ENCODE results near the gene ATP6V0B.

The ATP6V0B gene

GRCh38 chr1:43968348-43968948 lies 6.3 kb upstream of the ATP6V0B start:
- DNase-seq: no peak

DNA sequence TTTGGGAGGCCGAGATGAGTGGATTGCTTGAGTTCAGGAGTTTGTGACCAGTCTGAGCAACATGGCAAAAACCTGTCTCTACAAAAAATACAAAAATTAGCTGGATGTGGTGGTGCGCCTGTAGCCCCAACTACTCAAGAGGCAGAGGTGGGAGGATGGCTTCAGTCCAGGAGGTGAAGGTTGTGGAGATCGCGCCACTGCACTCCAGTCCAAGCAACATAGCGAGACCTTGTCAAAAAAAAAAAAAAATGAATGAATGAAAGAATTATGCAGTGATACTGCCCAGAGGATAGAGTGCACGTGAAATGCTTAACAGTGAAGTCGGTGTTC lies 5.4 kb upstream of the ATP6V0B start:
- no peak for DNase-seq

DNA sequence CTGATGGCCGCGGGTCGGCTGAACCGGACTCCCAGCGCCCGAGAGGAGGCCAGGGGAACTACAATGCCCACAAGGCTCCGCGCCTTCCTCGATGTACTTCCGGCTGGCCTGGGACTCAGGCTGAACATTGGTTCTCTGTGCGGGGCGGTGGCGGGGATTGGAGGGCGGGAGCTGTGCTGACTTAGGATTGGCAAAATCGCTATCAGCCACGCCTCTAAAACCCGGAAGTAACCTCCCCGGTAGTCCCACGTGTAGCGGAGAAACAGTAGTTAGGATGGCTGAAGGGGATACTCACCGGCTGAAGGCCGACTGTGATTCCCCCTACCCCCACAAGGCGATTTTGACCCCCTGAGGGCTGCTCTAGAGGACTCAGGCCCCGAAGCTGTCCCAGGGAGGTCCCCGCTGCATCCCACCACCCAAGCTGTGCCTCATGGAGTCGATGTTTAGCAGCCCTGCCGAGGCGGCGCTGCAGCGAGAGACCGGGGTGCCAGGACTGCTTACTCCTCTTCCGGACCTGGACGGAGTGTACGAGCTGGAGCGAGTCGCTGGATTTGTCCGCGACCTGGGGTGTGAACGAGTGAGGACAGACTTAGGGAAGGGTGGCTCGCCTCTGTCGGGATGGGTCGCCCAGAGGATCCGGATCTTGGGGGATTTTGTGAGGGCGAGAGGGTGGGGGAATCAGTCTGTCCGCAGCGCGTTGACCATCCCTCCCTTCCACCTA lies 4.9 kb upstream of the ATP6V0B start, which contains the start of gene DPH2:
Gene DPH2 (plus strand): TSS at position 265 of the 721 bp plus-strand sequence. CDS start 166 bp downstream, at position 431.
- peak; percentile 43 to 99 (median 95) for DNase-seq

DNA sequence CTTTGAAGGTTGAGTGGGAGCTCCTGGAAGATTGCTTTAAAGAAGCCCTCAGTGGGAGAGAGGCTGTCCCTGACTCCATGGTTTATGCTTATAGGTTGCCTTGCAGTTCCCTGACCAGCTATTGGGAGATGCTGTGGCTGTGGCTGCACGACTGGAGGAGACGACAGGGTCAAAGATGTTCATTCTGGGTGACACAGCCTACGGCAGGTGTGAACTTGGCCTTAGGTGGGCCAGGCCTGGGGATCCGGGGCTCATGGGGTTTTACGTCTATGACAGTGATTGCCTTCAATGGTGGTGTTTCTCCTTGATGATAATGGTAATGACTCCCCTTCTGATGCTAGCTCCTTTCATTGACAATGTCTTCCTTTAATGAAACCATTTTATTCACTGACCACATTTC lies 4.3 kb upstream of the ATP6V0B start:
- no peak for DNase-seq

DNA sequence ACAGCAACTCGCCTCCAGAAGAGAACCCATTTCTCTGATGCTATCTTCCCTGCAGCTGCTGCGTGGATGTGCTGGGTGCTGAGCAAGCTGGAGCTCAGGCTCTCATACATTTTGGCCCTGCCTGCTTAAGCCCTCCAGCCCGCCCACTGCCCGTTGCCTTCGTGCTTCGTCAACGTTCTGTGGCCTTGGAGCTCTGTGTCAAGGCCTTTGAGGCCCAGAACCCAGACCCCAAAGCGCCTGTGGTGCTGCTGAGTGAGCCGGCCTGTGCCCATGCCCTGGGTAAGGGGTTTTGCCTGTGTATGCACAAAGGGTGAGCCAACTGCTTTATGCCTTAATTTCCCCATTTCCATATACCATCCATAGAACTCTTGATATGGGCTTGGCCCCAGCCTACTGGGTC lies 3.8 kb upstream of the ATP6V0B start:
- DNase-seq: no peak

DNA sequence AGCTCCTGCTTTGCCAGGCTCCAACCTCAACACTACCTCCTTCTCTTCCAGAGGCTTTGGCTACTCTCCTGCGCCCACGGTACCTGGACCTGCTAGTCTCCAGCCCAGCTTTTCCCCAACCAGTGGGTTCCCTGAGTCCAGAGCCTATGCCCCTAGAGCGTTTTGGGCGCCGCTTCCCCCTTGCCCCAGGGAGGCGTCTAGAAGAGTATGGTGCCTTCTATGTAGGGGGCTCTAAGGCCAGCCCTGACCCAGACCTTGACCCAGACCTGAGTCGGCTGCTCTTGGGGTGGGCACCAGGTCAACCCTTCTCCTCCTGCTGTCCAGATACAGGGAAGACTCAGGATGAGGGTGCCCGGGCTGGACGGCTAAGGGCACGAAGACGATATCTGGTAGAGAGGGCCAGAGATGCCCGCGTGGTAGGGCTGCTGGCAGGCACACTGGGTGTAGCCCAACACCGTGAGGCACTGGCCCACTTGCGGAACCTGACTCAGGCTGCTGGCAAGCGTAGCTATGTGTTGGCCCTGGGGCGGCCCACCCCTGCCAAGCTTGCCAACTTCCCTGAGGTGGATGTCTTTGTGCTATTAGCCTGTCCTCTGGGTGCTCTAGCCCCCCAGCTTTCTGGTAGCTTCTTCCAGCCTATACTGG lies 3.3 kb upstream of the ATP6V0B start:
- DNase-seq: no peak

- DNase-seq: no peak
Measured at GRCh38 chr1:43973981-43974442, 748 bp upstream of the ATP6V0B start.

GRCh38 chr1:43975249-43975961 lies 645 bp downstream of the ATP6V0B start:
- peak in 26 of 56 donors; percentile 18 to 58 (median 44) for DNase-seq

- no peak for DNase-seq
Measured at GRCh38 chr1:43976045-43976444, 1.3 kb downstream of the ATP6V0B start.

- no peak for DNase-seq
Measured at GRCh38 chr1:43976890-43977289, 2.1 kb downstream of the ATP6V0B start.

DNA sequence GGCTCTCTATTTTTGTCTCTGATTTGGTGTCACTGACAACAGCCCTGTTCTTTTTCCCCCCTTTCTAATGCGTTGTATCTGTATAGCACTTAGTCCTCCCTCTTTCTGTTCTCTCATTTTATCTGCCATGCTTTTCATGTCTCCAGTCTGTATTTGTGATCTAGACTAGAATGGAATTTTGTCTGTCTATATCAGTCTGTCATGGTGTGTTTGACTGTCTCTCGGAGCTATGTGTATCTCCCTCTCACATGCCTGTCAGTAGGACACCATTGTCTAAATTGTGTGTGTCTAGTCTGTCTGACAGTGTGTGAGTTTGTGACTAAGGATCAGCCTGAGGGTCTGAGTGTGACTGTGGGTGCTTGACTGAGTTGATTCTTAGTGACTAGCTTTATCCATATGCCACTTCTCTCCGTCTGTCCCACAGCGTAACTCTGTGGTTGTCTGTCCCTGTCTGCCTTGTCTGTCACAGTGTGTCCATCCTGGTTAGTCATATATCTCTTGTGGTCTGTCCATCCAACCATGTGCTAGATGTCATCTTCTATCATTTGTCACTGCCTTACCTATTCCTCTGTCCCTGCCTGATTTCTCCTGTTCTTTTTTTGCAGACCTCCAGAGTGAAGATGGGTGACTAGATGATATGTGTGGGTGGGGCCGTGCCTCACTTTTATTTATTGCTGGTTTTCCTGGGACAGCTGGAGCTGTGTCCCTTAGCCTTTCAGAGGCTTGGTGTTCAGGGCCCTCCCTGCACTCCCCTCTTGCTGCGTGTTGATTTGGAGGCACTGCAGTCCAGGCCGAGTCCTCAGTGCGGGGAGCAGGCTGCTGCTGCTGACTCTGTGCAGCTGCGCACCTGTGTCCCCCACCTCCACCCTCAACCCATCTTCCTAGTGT lies 2.9 kb downstream of the ATP6V0B start:
- DNase-seq: no peak

GRCh38 chr1:43978264-43978550 lies 3.4 kb downstream of the ATP6V0B start:
- no peak for DNase-seq

DNA sequence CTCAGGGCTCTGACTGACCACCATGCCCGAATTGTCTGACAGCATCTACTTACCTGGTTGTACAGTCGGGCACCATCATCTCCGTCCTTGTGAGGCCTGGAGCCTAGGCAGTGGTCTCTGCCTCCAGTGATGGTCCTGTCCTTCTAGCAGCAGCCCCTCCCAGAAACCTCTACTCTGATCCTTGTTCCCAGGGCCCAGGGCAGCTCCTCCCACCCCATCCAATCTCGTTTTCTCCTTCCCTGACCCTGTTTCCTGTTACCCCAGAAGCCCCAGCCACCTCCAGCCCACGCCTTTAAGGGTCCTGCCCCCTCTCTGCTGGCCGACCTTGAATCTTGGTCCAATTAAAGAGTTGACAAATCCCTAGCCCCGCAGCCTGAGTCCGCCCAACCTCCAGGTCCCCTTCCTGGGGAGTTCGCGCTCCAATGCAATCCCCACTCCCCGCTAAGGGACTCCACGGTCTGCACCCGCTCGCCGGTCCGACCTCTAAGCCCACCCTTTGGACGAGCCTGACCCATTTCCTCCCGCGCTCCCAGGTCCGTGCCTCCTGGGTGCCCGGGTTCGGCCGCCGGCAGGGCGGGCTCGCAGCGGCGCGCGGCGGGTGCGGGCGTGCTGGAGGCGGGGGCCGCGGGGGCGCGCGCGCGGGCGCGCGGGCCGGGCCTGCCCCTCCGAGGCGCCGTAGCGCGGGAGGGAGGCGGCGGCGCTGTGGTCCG lies 3.9 kb downstream of the ATP6V0B start, which contains the start of gene B4GALT2:
Gene B4GALT2 (plus strand): TSS at position 660 of the 710 bp plus-strand sequence. CDS start 1,951 bp downstream, outside the sequence.
- peak in 35 of 56 donors; percentile 6 to 76 (median 30) for DNase-seq

DNA sequence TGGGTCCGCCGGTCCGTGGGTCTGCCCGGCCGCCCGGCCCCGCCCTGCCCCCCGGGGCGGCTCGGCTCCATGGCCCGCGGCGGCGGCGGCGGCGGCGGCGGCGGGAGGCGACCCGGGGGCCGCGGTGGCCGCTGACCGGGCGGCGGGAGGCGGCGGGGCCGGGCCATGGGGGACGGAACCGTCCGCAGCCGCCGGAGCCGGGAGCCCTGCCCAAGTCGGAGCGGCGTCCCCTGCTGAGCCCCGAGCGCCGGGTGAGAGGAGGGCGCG lies 4.4 kb downstream of the ATP6V0B start:
- DNase-seq: no peak

- peak in 31 of 56 donors; percentile 6 to 67 (median 29) for DNase-seq
Measured at GRCh38 chr1:43979528-43980254, 4.9 kb downstream of the ATP6V0B start.

DNA sequence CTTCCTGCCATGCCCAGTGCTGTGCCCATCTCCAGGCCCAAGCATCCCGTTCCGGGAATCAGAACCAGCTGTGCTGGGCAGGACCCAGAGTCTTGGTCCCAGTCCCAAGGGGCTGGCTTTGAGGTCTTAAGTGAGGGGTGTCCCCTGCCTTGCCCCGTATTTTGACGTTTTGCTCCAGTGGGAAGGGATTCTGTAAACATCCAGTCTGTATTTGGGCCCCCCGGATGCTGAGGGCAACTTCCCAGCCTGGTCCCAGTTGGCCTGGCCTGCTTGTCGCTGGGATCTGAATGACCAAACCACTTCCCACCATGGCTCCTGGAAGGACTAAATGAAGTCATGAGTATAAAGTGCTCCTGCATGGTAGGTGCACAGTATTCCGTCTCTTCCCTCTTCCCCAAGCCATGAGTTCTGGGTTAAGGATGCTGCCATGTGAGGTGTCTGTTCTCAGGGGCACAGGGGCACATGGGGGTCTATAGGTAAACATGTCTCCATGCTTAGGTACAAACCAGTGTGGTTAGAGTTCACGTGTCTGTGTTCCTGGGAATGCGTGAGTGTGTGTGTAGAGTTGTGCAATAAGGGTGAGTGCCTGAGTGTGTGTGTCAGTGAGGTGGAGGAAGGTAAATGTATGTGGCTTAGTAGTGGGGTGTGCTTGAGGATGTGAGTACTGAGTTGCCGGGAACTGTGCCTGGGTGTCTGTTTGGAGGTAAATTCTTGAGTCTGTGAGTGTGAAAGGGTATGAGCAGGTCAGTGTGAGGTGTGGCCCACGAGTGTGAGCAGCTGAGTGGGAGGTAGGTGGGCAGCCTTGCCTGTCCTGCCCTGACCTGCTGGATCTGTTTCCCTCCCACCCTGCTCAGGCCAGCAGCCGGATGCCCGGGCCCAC lies 5.7 kb downstream of the ATP6V0B start:
- no peak for DNase-seq

DNA sequence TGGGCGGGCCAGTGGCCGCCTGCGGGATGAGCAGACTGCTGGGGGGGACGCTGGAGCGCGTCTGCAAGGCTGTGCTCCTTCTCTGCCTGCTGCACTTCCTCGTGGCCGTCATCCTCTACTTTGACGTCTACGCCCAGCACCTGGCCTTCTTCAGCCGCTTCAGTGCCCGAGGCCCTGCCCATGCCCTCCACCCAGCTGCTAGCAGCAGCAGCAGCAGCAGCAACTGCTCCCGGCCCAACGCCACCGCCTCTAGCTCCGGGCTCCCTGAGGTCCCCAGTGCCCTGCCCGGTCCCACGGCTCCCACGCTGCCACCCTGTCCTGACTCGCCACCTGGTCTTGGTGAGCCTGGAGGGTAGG lies 6.4 kb downstream of the ATP6V0B start:
- DNase-seq: no peak

DNA sequence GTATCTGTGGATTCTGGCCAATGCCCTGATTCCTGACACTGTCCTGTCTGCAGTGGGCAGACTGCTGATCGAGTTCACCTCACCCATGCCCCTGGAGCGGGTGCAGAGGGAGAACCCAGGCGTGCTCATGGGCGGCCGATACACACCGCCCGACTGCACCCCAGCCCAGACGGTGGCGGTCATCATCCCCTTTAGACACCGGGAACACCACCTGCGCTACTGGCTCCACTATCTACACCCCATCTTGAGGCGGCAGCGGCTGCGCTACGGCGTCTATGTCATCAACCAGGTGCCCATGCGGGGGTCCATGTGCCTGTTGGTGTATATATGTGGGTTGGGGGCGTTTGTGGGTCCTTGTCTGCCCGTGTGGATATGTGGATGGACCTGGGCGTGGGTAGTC lies 6.9 kb downstream of the ATP6V0B start:
- DNase-seq: no peak

DNA sequence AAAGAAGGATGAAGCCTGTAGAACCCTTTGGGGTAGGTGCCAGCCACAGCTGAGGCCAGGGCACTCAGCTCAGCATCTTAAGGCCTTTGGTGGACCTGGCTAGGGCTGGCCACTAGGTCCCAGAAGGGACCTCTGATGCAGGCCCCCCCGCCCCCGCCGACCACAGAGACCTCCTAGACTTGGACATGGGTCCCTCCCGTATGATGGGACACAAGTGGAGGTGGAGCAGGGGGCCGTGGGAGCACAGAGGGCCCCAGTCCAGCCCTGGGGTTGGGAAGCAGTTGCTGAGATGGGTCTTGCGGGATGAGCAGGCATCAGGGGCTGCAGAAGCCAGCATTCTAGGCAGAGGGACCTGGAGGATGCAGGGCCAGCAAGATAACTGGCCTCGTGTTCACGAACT lies 7.5 kb downstream of the ATP6V0B start:
- no peak for DNase-seq
